OCI-LY1 (cell line): ENCODE data around the gene KCP.

Experiments
- H2AFZ ChIP-seq: fragments of 200-600 bp; sonication (generic), shearing (Covaris generic); 2 replicates; pipeline ENCODE4 v1.6.0; 2014; ENCODE audit warnings: antibody characterized with exemption, mild to moderate bottlenecking, low read length
- H3F3A ChIP-seq: fragments of 200-600 bp; sonication (generic), shearing (Covaris generic); 2 replicates; pipeline ENCODE4 v1.6.0; 2014; ENCODE audit warnings: mild to moderate bottlenecking, antibody characterized with exemption, low read length, moderate library complexity; ENCODE audit not compliant: insufficient read depth
- H3K27ac ChIP-seq: fragments of 200-600 bp; sonication (generic); 2 replicates; pipeline ENCODE4 v1.5.1; 2014; ENCODE audit warnings: low read length, mixed run types, mild to moderate bottlenecking, low read depth; ENCODE audit not compliant: poor library complexity, severe bottlenecking
- H3K27me3 ChIP-seq: fragments of 200-600 bp; sonication (generic); 2 replicates; pipeline ENCODE4 v1.6.0; 2014; ENCODE audit warnings: antibody characterized with exemption, mild to moderate bottlenecking, low read length, moderate library complexity; ENCODE audit not compliant: insufficient read depth
- H3K36me3 ChIP-seq: fragments of 200-600 bp; sonication (generic); 2 replicates; pipeline ENCODE4 v1.6.1; 2014; ENCODE audit warnings: mild to moderate bottlenecking, antibody characterized with exemption, low read length, moderate library complexity, mixed read lengths; ENCODE audit not compliant: insufficient read depth
- H3K4me1 ChIP-seq: fragments of 200-600 bp; sonication (generic); 2 replicates; pipeline ENCODE4 v1.5.1; 2014; ENCODE audit warnings: mild to moderate bottlenecking, low read length, moderate library complexity; ENCODE audit not compliant: insufficient read depth, severe bottlenecking
- H3K4me2 ChIP-seq: fragments of 200-600 bp; sonication (generic), shearing (Covaris generic); 2 replicates; pipeline ENCODE4 v1.6.1; 2014; ENCODE audit warnings: low read length
- H3K4me3 ChIP-seq: fragments of 200-600 bp; sonication (generic); 2 replicates; pipeline ENCODE4 v1.5.1; 2014; ENCODE audit warnings: low read length, low read depth, mild to moderate bottlenecking, mixed read lengths; ENCODE audit not compliant: poor library complexity, severe bottlenecking
- H3K79me2 ChIP-seq: fragments of 200-600 bp; shearing (Covaris generic); 2 replicates; pipeline ENCODE4 v1.6.1; 2016; ENCODE audit warnings: mixed run types, low read length, mixed read lengths; ENCODE audit not compliant: insufficient read depth
- H3K9ac ChIP-seq: fragments of 200-600 bp; sonication (generic), shearing (Covaris generic); 2 replicates; pipeline ENCODE4 v1.6.1; 2014; ENCODE audit warnings: mild to moderate bottlenecking, low read length, mixed read lengths
- H3K9me2 ChIP-seq: fragments of 200-600 bp; sonication (generic), shearing (Covaris generic); 2 replicates; pipeline ENCODE4 v1.6.1; 2014; ENCODE audit warnings: low read depth, mild to moderate bottlenecking, low read length, mixed read lengths
- H3K9me3 ChIP-seq: fragments of 200-600 bp; shearing (Covaris generic); 2 replicates; pipeline ENCODE4 v1.6.1; 2014; ENCODE audit warnings: low read length, mixed read lengths
- H4K20me1 ChIP-seq: fragments of 200-600 bp; sonication (generic), shearing (Covaris generic); 2 replicates; pipeline ENCODE4 v1.6.0; 2016; ENCODE audit warnings: mild to moderate bottlenecking, low read length; ENCODE audit not compliant: insufficient read depth
- CTCF ChIP-seq: fragments of 200-600 bp; sonication (generic), shearing (Covaris generic); IDR thresholded peaks from 2 replicates; pipeline ENCODE4 v1.5.1; 2017; ENCODE audit warnings: mild to moderate bottlenecking, antibody characterized with exemption, low read length, moderate library complexity, mixed read lengths
- EZH2 ChIP-seq: fragments of 200-600 bp; sonication (generic), shearing (Covaris generic); IDR thresholded peaks from 2 replicates; pipeline ENCODE4 v1.8.0; 2017; ENCODE audit warnings: borderline replicate concordance, mixed run types, mild to moderate bottlenecking, antibody characterized with exemption, low read length, moderate library complexity, mixed read lengths

The KCP gene

GRCh38 chr7:128918016-128918665 is 7.6 kb upstream of the KCP start:
- Histone ChIP-seq H4K20me1 (no peaks in the 10 kb centered on the region), H3K27ac (no peak overlapping the region), H3K9me2 (no peaks in the 10 kb centered on the region), H3K4me2 (no peak overlapping the region), H3K4me3 (no peak overlapping the region), H3F3A (no peaks in the 10 kb centered on the region), H3K9me3 (no peaks in the 10 kb centered on the region), H2AFZ (no peak overlapping the region), H3K4me1 (peaks cover 6% of the 10 kb centered on the region), H3K9ac (no peak overlapping the region), H3K36me3 (no peaks in the 10 kb centered on the region), H3K27me3 (peaks cover 26% of the 10 kb centered on the region), H3K79me2 (no peaks in the 10 kb centered on the region)
- TF ChIP-seq CTCF (no peak), EZH2 (no peak)

GRCh38 chr7:128917122-128917521 is 6.6 kb upstream of the KCP start:
- Histone ChIP-seq H3K27me3 (peaks cover 23% of the 10 kb centered on the region), H3K4me1 (peaks cover 6% of the 10 kb centered on the region), H3F3A (no peaks in the 10 kb centered on the region), H4K20me1 (no peaks in the 10 kb centered on the region), H3K4me2 (no peak overlapping the region), H3K36me3 (no peaks in the 10 kb centered on the region), H2AFZ (no peak overlapping the region), H3K9me2 (no peaks in the 10 kb centered on the region), H3K9ac (no peak overlapping the region), H3K9me3 (no peaks in the 10 kb centered on the region), H3K4me3 (no peak overlapping the region), H3K27ac (no peak overlapping the region), H3K79me2 (no peaks in the 10 kb centered on the region)
- TF ChIP-seq CTCF (no peak), EZH2 (no peak)

GRCh38 chr7:128916643-128916915 is 6.1 kb upstream of the KCP start:
- no peak overlapping the region for H3K27ac ChIP-seq
- H2AFZ ChIP-seq, result no peak overlapping the region
- TF ChIP-seq EZH2 (no peak), CTCF (no peak)
- H3F3A ChIP-seq, result no peaks in the 10 kb centered on the region
- no peaks in the 10 kb centered on the region for H3K79me2 ChIP-seq
- H4K20me1 ChIP-seq, result no peaks in the 10 kb centered on the region
- H3K4me2 ChIP-seq, result no peak overlapping the region
- peaks cover 6% of the 10 kb centered on the region for H3K4me1 ChIP-seq
- H3K9me3 ChIP-seq, result no peaks in the 10 kb centered on the region
- peaks cover 26% of the 10 kb centered on the region for H3K27me3 ChIP-seq
- no peaks in the 10 kb centered on the region for H3K9me2 ChIP-seq
- H3K9ac ChIP-seq, result no peak overlapping the region
- no peak overlapping the region for H3K4me3 ChIP-seq
- no peaks in the 10 kb centered on the region for H3K36me3 ChIP-seq
